WTC11 (cell line): Measurements from ENCODE around the gene C1orf198.

ENCODE experiments used
- ETV6 ChIP-seq: sonication (generic); formaldehyde crosslinking; IDR thresholded peaks from 2 replicates; pipeline ENCODE4 v1.8.1; 2022; ENCODE audit warnings: mild to moderate bottlenecking, missing genetic modification reagents
- KAT7 ChIP-seq: sonication (generic); formaldehyde crosslinking; IDR thresholded peaks from 2 replicates; pipeline ENCODE4 v1.8.1; 2023; ENCODE audit warnings: missing genetic modification reagents, mild to moderate bottlenecking, borderline replicate concordance
- RELA ChIP-seq: sonication (generic); formaldehyde crosslinking; IDR thresholded peaks from 2 replicates; pipeline ENCODE4 v1.8.1; 2022; ENCODE audit warnings: missing genetic modification reagents, mild to moderate bottlenecking, borderline replicate concordance
- SP1 ChIP-seq: sonication (generic); formaldehyde crosslinking; conservative IDR thresholded peaks from 2 replicates; pipeline ENCODE4 v1.8.1; 2022; ENCODE audit warnings: missing genetic modification reagents
- TF ChIP-seq, protein P1 (sequence below): fragments of 200-600 bp; IDR thresholded peaks from 2 replicates; pipeline ENCODE4 v1.8.0; 2022; ENCODE audit warnings: antibody characterized with exemption
- TF ChIP-seq, protein P2 (sequence below): sonication (generic); formaldehyde crosslinking; IDR thresholded peaks from 2 replicates; pipeline ENCODE4 v1.8.1; 2023; ENCODE audit warnings: mild to moderate bottlenecking, missing genetic modification reagents, moderate library complexity
- TF ChIP-seq, protein P3 (sequence below): sonication (generic); formaldehyde crosslinking; IDR thresholded peaks from 2 replicates; pipeline ENCODE4 v1.8.1; 2023; ENCODE audit warnings: mild to moderate bottlenecking, moderate library complexity, missing genetic modification reagents
- TF ChIP-seq, protein P4 (sequence below): sonication (generic); formaldehyde crosslinking; IDR thresholded peaks from 2 replicates; pipeline ENCODE4 v1.8.1; 2022; ENCODE audit warnings: low read depth, mild to moderate bottlenecking, moderate library complexity, missing genetic modification reagents, borderline replicate concordance
- TF ChIP-seq, protein P5 (sequence below): sonication (generic); formaldehyde crosslinking; IDR thresholded peaks from 2 replicates; pipeline ENCODE4 v1.8.0; 2022; ENCODE audit warnings: missing genetic modification reagents

DNA sequence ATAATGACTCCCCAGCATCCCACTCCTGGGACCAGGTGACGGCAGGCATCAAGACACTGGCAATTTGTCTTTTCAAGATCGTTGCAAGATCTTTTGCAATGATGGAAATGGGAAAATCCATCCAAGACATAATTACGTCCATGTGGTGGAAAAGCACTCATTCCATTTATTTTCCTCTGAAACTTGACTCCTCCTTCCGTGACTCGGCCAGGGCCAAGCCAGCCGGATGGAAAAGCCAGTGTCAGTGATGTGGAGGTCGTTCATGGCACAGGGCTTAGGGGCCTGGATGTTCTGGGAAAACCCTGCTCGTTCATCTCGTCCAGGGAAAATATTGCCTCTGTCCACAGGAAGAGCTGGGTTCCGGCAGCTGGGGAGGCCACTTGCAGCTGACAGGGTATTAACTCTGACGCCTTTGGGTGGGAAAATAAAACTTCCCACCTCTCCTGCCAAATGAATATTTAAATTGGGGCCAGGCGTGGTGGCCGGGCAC lies 46.2 kb downstream of the C1orf198 start:
- TF ChIP-seq, protein P1, sequence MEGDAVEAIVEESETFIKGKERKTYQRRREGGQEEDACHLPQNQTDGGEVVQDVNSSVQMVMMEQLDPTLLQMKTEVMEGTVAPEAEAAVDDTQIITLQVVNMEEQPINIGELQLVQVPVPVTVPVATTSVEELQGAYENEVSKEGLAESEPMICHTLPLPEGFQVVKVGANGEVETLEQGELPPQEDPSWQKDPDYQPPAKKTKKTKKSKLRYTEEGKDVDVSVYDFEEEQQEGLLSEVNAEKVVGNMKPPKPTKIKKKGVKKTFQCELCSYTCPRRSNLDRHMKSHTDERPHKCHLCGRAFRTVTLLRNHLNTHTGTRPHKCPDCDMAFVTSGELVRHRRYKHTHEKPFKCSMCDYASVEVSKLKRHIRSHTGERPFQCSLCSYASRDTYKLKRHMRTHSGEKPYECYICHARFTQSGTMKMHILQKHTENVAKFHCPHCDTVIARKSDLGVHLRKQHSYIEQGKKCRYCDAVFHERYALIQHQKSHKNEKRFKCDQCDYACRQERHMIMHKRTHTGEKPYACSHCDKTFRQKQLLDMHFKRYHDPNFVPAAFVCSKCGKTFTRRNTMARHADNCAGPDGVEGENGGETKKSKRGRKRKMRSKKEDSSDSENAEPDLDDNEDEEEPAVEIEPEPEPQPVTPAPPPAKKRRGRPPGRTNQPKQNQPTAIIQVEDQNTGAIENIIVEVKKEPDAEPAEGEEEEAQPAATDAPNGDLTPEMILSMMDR = no peak
- no peak for TF ChIP-seq KAT7 (CRISPR knock-in tag)
- no peak for TF ChIP-seq RELA (CRISPR knock-in tag)
- TF ChIP-seq, protein P2, sequence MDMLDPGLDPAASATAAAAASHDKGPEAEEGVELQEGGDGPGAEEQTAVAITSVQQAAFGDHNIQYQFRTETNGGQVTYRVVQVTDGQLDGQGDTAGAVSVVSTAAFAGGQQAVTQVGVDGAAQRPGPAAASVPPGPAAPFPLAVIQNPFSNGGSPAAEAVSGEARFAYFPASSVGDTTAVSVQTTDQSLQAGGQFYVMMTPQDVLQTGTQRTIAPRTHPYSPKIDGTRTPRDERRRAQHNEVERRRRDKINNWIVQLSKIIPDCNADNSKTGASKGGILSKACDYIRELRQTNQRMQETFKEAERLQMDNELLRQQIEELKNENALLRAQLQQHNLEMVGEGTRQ (CRISPR knock-in tag) = no peak
- TF ChIP-seq, protein P3, sequence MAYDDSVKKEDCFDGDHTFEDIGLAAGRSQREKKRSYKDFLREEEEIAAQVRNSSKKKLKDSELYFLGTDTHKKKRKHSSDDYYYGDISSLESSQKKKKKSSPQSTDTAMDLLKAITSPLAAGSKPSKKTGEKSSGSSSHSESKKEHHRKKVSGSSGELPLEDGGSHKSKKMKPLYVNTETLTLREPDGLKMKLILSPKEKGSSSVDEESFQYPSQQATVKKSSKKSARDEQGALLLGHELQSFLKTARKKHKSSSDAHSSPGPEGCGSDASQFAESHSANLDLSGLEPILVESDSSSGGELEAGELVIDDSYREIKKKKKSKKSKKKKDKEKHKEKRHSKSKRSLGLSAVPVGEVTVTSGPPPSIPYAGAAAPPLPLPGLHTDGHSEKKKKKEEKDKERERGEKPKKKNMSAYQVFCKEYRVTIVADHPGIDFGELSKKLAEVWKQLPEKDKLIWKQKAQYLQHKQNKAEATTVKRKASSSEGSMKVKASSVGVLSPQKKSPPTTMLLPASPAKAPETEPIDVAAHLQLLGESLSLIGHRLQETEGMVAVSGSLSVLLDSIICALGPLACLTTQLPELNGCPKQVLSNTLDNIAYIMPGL (CRISPR knock-in tag) = no peak
- TF ChIP-seq, protein P4, sequence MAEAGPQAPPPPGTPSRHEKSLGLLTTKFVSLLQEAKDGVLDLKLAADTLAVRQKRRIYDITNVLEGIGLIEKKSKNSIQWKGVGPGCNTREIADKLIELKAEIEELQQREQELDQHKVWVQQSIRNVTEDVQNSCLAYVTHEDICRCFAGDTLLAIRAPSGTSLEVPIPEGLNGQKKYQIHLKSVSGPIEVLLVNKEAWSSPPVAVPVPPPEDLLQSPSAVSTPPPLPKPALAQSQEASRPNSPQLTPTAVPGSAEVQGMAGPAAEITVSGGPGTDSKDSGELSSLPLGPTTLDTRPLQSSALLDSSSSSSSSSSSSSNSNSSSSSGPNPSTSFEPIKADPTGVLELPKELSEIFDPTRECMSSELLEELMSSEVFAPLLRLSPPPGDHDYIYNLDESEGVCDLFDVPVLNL (CRISPR knock-in tag) = no peak
- TF ChIP-seq SP1 (CRISPR knock-in tag) = no peak
- TF ChIP-seq, protein P5, sequence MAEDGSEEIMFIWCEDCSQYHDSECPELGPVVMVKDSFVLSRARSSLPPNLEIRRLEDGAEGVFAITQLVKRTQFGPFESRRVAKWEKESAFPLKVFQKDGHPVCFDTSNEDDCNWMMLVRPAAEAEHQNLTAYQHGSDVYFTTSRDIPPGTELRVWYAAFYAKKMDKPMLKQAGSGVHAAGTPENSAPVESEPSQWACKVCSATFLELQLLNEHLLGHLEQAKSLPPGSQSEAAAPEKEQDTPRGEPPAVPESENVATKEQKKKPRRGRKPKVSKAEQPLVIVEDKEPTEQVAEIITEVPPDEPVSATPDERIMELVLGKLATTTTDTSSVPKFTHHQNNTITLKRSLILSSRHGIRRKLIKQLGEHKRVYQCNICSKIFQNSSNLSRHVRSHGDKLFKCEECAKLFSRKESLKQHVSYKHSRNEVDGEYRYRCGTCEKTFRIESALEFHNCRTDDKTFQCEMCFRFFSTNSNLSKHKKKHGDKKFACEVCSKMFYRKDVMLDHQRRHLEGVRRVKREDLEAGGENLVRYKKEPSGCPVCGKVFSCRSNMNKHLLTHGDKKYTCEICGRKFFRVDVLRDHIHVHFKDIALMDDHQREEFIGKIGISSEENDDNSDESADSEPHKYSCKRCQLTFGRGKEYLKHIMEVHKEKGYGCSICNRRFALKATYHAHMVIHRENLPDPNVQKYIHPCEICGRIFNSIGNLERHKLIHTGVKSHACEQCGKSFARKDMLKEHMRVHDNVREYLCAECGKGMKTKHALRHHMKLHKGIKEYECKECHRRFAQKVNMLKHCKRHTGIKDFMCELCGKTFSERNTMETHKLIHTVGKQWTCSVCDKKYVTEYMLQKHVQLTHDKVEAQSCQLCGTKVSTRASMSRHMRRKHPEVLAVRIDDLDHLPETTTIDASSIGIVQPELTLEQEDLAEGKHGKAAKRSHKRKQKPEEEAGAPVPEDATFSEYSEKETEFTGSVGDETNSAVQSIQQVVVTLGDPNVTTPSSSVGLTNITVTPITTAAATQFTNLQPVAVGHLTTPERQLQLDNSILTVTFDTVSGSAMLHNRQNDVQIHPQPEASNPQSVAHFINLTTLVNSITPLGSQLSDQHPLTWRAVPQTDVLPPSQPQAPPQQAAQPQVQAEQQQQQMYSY (CRISPR knock-in tag) = no peak
- TF ChIP-seq ETV6 (CRISPR knock-in tag) = no peak
